ENCODE data around the gene POGZ.
"Not testable (repeated sequence)": the region's sequence is repeated elsewhere in the genome, so short reads cannot be mapped to it uniquely, and the experiment has no call there.

The POGZ gene

DNA sequence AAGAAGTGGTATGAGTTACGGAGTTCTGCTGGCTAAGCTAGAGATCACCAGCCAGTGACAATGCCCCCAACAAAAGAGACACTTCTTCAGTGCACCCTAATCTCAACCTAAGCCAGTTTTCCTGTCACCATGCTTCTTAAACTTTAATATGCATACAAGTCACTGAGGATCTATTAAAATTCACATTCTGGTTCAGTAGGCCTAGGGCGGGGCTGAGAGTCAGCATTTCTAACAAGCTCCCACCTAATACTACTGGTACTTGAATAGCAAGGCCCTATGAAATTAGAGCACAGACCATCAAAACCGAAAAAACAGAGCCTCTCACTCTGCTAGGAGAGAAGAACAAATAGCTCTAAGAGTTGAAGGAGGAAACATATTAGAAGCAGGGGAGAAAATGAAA lies 52.0 kb downstream of the POGZ start:
- no peak for DNase-seq

DNA sequence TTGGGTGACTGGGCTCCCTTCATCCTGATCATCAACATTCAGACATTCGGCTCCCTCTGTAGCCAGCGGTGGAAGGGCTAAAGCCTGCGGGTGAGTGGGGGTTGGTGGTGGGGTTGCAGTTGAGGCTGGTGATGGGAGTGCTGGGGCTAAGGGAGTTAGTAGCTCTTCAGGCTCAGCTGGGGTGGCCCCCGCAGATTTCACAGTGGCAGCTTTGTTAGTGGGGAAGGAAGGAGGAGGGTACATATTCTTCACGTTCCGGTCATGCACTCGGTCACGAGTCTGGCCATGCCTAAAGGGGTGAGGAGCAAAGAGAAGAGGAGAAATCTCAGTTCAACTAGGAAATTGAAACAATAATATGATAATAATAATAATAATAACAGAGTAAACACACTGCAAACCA lies 53.1 kb downstream of the POGZ start:
- DNase-seq = no peak

DNA sequence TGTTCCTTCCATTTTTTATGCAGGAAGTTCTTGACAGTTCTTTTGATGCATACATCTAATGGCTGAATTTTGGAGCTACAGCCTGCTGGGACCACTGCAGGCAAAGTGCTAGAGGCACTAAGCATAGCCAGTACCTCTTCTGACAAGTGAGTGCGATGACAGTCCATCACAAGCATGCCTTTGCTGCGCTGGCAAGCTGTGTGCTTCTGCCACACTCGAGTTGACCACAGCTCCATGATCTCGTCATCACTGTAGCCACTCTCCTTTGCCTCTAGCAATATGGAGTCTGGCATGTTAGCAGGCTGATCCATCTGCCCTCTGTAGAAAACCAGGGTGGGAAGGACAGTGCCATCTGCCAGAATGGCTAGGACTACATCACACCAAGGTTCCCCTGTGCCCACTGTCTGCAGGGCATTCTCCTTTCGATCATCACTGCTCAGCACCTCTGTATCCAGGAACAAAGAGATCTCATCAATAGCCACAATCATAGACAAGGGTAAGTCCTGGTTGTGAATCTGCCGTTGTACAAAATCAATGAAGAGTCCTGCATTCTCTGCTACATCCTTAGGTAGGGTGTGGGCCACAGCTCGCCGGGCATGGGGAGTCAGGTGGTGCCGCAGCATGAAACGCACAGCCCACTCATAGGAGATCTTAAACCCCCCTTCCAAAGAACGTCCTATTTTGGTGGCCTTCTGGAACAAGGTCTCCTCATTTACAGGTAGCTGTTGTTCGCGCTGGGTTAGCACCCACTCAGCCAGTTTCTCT lies 53.9 kb downstream of the POGZ start:
- DNase-seq = no peak

DNA sequence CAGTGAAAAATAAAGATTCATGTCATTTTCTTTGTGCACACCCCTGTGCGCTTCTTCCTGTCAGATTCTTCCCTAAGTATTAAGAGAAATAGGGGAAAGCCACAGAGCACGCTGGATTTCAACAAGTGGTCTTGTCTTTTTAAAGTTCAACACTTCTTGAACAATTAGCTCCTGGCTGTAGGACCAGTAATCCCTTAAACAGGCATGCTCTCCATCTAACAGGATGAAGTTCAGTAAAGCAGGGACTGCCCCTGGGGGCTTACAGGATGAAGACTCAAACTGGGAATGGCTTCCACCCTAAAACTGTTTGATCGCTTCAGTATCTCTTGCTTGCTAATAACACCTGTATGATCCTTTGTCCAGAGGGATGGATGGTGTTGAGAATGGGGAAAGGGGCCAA lies 55.7 kb downstream of the POGZ start:
- no peak for DNase-seq

DNA sequence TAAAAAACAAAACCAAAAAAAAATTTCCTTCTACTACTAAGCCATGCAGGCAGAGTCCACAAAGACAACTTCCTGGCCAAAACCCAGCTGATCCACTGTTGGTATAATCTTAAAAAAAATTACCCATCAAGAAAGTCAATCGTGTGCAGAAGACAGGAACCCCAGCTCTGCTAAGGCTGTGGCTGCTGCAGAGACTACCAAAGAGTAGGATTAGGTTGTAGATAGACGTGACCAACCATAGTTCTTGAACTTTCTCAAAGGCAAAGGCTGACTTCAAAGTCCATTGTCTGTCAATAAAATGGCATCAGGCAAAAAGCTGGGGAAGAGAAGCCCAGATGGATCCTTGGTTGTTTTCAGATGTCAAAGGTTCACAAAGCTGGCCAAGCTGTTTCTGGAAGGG lies 56.5 kb downstream of the POGZ start:
- DNase-seq = no peak

DNA sequence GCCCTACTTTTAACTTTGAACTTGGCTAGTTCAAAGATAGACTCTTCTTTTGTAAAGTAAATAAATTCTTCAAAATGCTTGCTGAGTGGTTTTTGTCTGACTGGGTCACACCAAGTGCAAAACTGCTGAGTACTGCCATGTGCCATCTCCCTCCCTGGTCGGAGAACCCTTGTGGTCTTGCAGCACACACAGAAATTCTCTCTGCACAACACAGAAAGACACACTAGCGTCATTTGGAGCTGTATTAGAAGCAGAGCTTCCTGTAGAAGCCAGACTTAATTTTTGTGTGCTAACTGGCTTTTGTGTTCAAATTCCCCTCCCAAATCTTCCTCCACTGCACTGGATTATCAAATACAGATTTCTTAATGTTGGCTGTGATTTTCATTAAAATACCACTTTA lies 57.4 kb downstream of the POGZ start:
- DNase-seq = no peak

DNA sequence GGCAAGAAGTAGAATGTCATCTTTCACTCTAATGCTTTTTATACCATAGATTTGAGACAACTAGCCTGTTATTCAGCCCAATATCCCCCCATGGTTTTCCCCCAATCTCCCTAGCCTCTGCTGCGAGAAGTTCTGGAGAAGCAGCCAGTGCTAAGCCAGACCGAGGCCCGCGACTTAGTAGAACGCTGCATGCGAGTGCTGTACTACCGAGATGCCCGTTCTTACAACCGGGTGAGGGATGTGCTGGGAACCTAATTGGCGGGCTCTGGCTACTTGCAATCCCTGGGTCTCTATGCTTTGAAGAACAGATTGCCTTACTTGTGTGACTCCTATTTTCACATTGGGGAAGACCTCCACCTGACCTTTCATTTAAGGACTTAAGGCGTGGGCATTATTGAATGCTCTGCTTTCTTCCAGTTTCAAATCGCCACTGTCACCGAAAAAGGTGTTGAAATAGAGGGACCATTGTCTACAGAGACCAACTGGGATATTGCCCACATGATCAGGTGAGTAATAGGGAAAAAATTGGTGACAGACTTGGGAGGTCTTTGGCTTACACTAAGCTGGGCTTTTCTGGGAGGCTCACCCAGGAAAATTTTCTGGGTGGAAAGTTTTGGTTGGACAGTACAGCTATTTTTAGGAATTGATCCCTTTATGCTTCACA lies 58.0 kb downstream of the POGZ start:
- peak; percentile 15 for DNase-seq

DNA sequence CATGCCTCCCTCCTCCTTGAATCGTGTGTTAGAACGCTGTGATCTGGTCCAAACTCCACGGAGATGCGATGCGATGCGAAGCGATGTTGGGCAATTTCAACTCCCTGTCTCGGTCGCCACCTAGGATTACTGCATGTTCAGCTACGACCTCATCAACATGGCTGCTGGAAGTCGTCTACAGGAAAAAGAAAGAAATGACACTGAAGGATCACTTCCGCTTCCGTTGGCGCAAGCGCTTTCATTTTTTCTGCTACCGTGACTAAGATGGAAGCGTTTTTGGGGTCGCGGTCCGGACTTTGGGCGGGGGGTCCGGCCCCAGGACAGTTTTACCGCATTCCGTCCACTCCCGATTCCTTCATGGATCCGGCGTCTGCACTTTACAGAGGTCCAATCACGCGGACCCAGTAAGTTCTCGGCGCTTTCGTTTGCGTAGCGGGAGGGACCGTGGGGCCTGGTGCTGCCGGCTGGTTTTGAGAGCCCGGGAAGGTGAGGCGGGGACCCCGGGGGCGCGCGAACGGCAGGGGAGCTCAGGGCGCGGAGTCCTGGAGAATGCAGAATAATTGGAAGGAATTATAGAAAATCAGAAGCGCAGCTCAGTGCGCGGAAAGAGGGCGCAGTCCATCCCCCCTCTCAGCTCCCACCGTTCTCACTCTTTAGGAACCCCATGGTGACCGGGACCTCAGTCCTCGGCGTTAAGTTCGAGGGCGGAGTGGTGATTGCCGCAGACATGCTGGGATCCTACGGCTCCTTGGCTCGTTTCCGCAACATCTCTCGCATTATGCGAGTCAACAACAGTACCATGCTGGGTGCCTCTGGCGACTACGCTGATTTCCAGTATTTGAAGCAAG lies 59.7 kb downstream of the POGZ start, which contains the start of gene PSMB4:
Gene PSMB4 (plus strand): TSS at position 250 of the 848 bp plus-strand sequence. CDS start 15 bp downstream, at position 265.
- DNase-seq = peak; percentile 95

DNA sequence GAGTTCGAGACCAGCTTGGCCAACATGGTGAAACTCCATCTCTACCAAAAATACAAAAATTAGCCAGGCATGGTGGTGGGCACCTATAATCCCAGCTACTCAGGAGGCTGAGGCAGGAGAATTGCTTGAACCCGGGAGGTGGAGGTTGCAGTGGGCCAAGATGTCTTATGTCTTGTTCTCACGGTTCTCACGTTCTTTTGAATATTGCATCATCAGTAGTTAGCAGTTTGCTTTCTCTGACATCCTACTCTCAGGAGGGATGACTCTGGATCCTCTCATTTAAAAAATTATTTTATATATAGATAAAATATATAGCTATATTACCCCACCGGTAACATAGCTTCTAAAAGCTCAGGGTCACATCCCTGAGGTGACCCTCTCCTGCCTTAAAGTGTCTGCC lies 63.0 kb downstream of the POGZ start:
- DNase-seq = not testable (repeated sequence)

DNA sequence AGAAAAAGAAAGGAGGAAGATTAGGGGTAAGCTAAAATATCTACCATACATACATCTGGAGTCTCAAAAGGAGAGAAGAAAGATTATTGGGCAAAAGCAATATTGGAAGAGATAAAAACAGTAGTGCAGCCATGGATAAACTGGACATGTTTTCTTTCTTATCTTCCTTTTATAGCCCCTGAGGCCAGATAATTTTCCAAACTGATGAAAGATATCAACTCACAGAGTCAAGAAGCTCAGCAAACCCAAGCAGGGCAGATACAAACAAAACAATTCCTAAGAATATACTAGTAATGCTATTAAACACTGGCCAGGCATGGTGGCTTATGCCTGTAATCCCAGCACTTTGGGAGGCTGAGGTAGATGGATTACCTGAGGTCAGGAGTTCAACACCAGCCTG lies 65.7 kb downstream of the POGZ start:
- no peak for DNase-seq

DNA sequence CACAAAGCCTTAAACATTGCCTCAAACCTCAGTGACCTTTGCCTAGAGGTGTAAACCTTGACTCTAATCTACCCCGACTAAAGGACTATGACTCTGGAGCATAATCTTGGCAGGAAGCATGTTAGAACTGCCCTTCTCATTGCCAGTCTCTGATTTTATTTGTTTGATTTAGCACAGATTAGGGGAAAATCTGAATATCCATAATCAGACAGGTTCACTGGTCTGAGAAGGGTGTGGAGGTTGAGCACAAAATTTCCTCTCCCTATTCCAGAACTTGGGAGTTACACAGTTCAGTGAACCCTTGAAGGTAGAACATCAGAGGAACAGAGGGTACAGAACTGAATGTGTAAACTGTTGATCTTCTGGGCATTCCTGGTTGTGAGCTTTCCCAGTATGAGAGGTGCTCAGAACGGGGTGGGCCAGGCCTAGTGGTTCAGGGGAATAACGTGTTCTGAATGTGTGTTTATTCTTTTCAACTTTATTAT lies 68.2 kb downstream of the POGZ start:
- no peak for DNase-seq

DNA sequence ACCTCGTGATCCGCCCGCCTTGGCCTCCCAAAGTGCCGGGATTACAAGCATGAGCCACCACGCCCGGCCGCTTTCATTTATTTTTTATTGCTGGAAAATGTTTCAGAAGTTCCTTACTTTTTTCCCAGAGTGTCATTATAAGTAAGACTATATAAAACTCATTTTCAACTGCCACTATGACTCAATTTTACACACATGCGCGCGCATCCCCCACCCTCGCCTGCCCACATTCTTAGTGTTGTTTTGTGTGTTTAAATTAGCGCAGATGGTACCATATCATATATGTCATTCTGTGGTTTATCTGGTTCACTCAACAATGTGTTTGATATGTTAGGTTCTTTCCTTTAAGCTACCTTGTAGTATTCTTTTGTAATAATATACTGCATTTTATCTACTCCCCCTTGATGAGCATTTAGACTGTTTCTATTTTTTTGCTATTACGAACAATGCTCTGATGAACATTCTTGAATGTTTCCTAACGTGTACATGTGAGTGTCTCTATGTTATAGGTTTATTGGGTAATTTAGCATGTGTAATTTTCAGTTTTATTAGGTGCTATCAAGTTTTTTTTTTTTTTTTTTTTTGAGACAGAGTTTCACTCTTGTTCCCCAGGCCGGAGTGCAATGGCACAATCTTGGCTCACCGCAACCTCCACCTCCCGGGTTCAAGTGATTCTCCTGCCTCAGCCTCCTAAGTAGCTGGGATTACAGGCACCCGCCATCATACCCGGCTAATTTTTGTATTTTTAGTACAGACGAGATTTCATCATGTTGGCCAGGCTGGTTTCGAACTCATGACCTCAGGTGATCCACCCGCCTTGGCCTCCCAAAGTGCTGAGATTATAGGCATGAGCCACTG lies 68.8 kb downstream of the POGZ start:
- DNase-seq = not testable (repeated sequence)

DNA sequence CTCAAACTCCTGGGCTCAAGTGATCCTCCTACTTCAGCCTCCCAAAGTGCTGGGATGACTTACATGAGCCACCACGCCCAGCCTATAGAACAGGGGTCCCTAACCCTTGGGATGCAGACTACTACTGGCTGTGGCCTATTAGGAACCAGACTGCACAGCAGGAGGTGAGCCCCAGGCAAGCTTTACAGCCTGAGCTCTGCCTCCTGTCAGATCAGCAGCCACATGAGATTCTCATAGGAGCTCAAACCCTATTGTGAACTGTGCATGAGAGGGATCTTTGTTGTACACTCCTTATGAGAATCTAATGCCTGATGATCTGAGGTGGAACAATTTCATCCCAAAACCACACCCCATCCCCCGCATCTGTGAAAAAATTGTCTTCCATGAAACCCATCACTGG lies 73.3 kb downstream of the POGZ start:
- no peak for DNase-seq

DNA sequence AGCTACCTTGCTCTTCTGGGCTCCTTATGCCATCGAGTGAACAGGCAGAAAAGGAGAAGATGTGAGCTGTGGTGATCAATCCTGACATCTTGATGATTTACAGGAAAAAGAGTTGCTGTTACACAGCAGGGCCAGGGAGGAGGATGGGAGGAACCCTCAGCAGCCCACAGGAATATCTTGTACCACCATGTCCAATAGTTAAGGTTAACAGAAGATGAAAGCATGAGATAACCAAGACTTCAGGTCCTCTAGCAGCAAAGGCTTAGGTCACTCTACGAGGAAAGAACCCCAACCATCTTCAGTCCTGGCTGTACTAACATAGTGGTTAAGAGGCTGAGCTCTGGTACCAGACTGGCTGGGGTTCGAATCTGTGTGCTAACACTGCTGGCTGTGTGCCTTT lies 74.7 kb downstream of the POGZ start:
- no peak for DNase-seq

DNA sequence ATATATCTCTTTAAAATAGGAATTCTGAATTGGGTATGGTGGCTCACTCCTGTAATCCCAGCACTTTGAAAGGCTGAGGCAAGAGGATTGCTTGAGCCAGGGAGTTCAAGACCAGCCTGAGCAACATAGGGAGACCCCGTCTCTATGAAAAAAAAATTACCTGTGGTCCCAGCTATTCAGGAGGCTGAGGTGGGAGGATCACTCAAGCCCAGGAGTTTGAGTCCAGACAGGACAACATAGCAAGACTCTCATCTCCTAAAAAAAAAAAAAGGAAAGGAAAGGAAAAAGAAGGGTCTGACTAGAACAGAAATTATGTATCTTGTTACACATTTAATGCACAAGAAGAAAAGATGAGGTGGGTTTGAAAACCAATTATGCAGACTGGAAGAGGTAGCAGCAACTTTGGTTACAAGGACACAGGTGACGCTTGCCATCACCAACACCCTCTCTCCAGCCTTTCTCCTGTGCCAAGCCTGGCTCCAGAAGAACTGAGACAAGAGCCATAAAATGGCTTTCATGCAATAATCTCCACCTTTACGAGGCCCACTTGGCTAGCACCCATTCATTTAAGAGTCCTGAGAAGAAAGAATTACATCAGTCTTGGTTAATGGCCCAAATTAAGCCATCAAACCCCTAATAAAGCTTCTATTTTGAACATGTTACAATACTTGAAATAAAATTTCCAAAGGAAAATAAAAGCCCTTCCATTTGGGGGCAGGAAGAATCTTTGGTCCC lies 82.0 kb downstream of the POGZ start:
- no peak for DNase-seq

DNA sequence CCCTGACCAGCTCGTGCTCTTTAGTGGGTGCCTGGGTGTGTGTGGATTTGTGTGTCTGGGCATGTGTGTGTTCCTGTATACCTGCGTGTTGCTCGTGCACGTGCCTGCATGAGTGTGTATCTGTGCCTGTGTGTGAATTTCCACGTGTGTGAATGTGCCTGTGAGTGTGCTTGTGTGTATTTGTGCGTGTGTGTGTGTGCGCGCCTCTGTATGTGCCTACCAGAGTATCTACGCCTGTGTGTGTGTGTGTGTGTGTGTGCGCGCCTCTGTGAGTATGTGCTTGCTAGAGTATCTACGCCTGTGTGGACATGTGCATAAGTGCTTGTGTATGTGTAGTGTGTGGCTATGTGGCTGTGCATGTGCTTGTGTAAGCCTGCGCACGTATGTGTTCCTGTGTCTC lies 86.1 kb downstream of the POGZ start:
- DNase-seq = no peak

DNA sequence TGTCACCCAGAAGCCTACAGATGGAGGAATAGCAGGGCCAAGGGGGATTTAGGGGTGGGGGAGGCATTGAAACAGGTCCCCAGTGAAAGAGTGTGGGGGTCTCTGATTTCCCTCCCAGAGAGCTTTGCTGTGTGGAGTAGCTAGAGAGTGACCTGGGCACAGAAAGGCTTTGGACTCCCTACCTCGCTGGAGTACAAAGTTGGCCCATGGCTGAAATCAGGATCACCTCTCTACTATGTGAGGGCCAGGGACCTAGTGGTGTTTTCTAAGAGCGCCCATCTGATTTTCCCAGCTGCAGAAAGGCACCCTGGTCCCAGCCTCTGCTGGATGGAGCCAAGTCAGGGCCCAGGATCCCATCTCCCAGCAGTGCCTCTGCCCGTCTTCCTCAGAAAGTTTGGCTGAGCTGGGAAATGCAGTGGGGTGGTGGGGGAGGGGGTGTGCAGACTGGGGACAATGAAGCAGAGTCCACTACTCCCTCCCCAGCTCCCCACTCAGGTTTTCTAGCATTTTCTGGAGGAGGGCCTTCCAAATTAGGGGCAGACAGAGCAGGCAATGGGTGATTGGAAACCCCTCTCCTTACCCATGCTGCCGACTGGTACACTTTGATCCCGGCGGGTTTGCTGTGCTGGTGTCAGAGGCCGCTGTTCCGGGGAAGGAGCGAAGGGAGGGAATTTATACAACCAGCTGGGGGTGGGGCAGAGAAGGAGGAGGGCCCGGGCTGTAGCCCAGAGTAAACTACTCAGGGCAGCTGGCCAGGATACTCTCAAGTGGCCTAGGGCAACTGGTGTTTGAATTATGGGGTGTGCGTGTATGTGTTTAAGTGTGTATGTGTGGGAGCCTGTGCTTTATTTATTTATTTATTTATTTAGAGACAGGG lies 87.0 kb downstream of the POGZ start, which contains the start of gene SELENBP1:
Gene SELENBP1 (minus strand): TSS at position 648 of the 877 bp plus-strand sequence. CDS start 64 bp downstream, at position 584.
- no peak for DNase-seq

DNA sequence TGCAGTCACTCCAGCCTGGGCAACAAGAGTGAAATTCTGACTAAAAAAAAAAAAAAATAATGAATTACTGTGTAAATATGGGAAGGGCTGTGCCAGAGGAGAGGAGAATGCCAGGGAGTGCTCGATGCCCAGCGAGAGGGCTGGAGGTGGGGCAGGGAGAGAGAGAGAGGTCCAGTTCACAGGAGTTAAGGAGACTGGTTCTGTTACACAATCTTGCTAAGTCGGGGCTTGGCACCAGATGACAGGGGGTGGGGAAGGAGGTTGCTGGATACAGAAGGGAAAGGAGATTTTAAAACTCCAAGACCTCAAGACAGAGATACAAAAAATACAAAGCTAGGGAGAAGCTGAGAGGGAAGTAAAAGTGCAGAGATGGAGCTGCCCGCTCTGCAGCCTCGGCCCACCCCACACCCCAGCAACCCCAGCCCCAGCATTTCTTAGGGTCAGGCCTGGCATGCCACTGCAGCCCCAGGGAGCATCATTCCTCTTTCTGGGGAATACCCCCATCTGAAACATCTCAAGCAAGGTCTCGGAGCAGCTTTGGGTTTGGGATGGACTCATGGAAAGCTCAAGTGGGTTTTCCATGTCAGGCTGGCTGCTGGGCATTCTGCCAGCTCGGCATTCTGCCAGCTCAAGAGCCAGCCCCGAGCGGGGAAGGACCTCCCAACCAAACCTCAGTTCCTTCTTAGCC lies 87.8 kb downstream of the POGZ start:
- DNase-seq = no peak

DNA sequence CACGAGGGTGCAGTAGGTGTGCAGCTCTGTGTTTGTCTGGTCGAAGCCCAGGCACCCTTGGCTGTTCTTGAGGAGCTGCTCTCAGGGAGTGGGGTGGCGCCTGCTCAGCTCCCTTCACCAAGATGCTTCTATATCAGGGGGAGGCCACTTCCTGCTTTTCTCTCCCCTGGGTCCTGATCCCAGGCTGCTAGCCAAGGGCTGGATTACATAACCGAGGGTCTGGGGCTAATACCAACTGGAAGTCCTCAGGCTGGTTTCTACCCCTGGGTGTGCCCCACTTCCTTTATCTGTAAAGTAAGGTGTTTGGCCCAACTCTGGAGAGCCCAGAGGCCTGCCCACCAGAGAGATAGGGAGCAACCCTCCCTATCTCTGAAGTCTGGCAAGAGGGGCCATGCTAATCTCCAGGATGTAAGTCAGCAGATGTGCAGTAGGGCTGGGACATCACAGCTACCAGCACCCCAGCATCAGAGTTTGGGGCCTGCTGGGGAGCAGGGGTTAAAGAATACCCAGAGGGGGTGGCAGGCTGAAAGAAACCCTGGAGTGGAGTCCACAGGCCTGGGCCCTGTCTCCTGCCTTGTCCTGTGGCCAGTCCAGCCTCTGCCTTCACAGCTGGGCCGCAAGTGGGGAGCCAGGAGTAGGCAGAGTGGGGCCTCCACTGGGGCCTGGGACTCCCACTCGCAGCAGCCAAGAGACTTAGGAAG lies 88.9 kb downstream of the POGZ start:
- no peak for DNase-seq

All from inflammatory macrophage treated with lipopolysaccharide for 4 hours (primary cell).